K562 (cell line): ENCODE measurements around the gene NR6A1.

ENCODE experiments used
- EP300 ChIP-seq: IDR thresholded peaks from 2 replicates; pipeline ENCODE4 v1.6.1; 2012; ENCODE audit warnings: low read length, improper control_type of control experiment
- GATA2 ChIP-seq: sonication (generic); formaldehyde crosslinking; IDR thresholded peaks from 2 replicates; pipeline ENCODE4 v1.4.0; 2020; ENCODE audit warnings: mild to moderate bottlenecking, missing genetic modification reagents
- JUNB ChIP-seq: fragments of 450-650 bp; formaldehyde crosslinking; conservative IDR thresholded peaks from 2 replicates; pipeline ENCODE4 v1.4.0; 2020; ENCODE audit warnings: mild to moderate bottlenecking
- MAFF ChIP-seq: IDR thresholded peaks from 2 replicates; pipeline ENCODE4 v1.6.1; 2012; ENCODE audit warnings: low read length, improper control_type of control experiment
- POLR2AphosphoS5 ChIP-seq: IDR thresholded peaks from 2 replicates; pipeline ENCODE4 v1.6.1; 2011; ENCODE audit warnings: mild to moderate bottlenecking, low read depth, low read length, moderate library complexity; ENCODE audit not compliant: control insufficient read depth, insufficient read depth
- SRSF9 ChIP-seq: fragments of 200-400 bp; formaldehyde crosslinking; IDR thresholded peaks from 2 replicates; pipeline ENCODE4 v1.6.1; 2017; ENCODE audit warnings: low read depth, low read length, borderline replicate concordance
- ZHX1 ChIP-seq: fragments of 150-350 bp; conservative IDR thresholded peaks from 2 replicates; pipeline ENCODE4 v1.6.1; 2014; ENCODE audit warnings: low read length
- ZNF589 ChIP-seq: fragments of 200-800 bp; sonication (Bioruptor generic); IDR thresholded peaks from 2 replicates; pipeline ENCODE4 v1.6.1; 2016; ENCODE audit warnings: low read depth, missing genetic modification characterization, missing compliant biosample characterization

- no peak for TF ChIP-seq ZHX1
- no peak for TF ChIP-seq ZNF589
- no peak for TF ChIP-seq MAFF
- TF ChIP-seq POLR2AphosphoS5 = no peak
- TF ChIP-seq SRSF9 = no peak
- no peak for TF ChIP-seq GATA2 (CRISPR knock-in tag)
- TF ChIP-seq JUNB (CRISPR knock-in tag) = no peak
- TF ChIP-seq EP300 = no peak
These were observed 301.9 kb downstream of the NR6A1 start for GRCh38 chr9:124469011-124469832.
